IPS-NIHi7 (cell line): ENCODE results near the gene HDAC4.

Experiments
- DNase-seq: peaks from one replicate; pipeline ENCODE4 v3.0.0; 2012; ENCODE audit warnings: mixed read lengths; ENCODE audit errors: extremely low spot score

HDAC4 gene

GRCh38 chr2:239168575-239168974 is 232.2 kb downstream of the HDAC4 start:
- DNase-seq: no peak

GRCh38 chr2:239167766-239168444 is 232.9 kb downstream of the HDAC4 start:
- no peak for DNase-seq

GRCh38 chr2:239167011-239167673 is 233.7 kb downstream of the HDAC4 start:
- DNase-seq: no peak

- no peak for DNase-seq
Observed at GRCh38 chr2:239166201-239166834, 234.5 kb downstream of the HDAC4 start.

- no peak for DNase-seq
Observed at GRCh38 chr2:239165206-239165831, 235.5 kb downstream of the HDAC4 start.

- no peak for DNase-seq
Observed at GRCh38 chr2:239164335-239164871, 236.4 kb downstream of the HDAC4 start.

GRCh38 chr2:239163688-239164334 is 237.0 kb downstream of the HDAC4 start:
- no peak for DNase-seq

- DNase-seq: no peak
Observed at GRCh38 chr2:239162976-239163687, 237.7 kb downstream of the HDAC4 start.

GRCh38 chr2:239162141-239162821 is 238.5 kb downstream of the HDAC4 start:
- DNase-seq: no peak

GRCh38 chr2:239161711-239162140 is 239.1 kb downstream of the HDAC4 start:
- DNase-seq: no peak

GRCh38 chr2:239160226-239161143 is 240.3 kb downstream of the HDAC4 start:
- no peak for DNase-seq

GRCh38 chr2:239159476-239159911 is 241.3 kb downstream of the HDAC4 start:
- no peak for DNase-seq

- peak; percentile 55 for DNase-seq
Observed at GRCh38 chr2:239158641-239159475, 242.0 kb downstream of the HDAC4 start.

- DNase-seq: peak; percentile 83
Observed at GRCh38 chr2:239157771-239158170, 243.0 kb downstream of the HDAC4 start.

- no peak for DNase-seq
Observed at GRCh38 chr2:239157269-239157668, 243.6 kb downstream of the HDAC4 start.

- no peak for DNase-seq
Observed at GRCh38 chr2:239156516-239157265, 244.1 kb downstream of the HDAC4 start.

GRCh38 chr2:239155806-239156480 is 244.9 kb downstream of the HDAC4 start:
- DNase-seq: no peak
